OCI-LY7 (cell line): Measurements from ENCODE around the gene NOL9. TPM values are rescaled to one million over a fixed set of nuclear protein-coding genes. Genes with fewer than 3 reads are reported as not detected.

Source experiments
- BruUV-seq: library from RNA; stranded (reverse); fragments of 400-500 nt; replicated peaks from 2 replicates; lab custom pipeline; 2021; lab: Mats Ljungman, UMichigan
- CTCF ChIA-PET: fragments of 300-600 bp; sonication (Branson Sonifier 250); formaldehyde crosslinking; loops from one replicate; lab custom pipeline; 2022; ENCODE audit warnings: antibody characterized with exemption; ENCODE audit not compliant: unreplicated experiment; lab: Charles Lee
- POLR2A ChIA-PET: fragments of 300-600 bp; sonication (Branson Sonifier 250); formaldehyde crosslinking; loops from one replicate; lab custom pipeline; 2022; ENCODE audit warnings: antibody characterized with exemption; lab: Charles Lee
- DNase-seq: peaks from one replicate; pipeline ENCODE4 v3.0.0-alpha.2; 2015; ENCODE audit warnings: low spot score
- H2AFZ ChIP-seq: fragments of 200-600 bp; sonication (generic), shearing (Covaris generic); 2 replicates; pipeline ENCODE4 v1.6.1; 2014; ENCODE audit warnings: mild to moderate bottlenecking, antibody characterized with exemption, low read length, moderate library complexity
- H3K27ac ChIP-seq: fragments of 200-600 bp; sonication (generic); 2 replicates; pipeline ENCODE4 v1.5.1; 2014; ENCODE audit warnings: mixed run types, low read depth, mild to moderate bottlenecking, moderate library complexity, low read length, inconsistent platforms; ENCODE audit not compliant: poor library complexity, severe bottlenecking
- H3K36me3 ChIP-seq: fragments of 200-600 bp; sonication (generic); 2 replicates; pipeline ENCODE4 v1.6.1; 2014; ENCODE audit warnings: mild to moderate bottlenecking, antibody characterized with exemption, low read length, moderate library complexity, mixed read lengths; ENCODE audit not compliant: insufficient read depth
- H3K4me1 ChIP-seq: fragments of 200-600 bp; sonication (generic); 2 replicates; pipeline ENCODE4 v1.5.1; 2014; ENCODE audit warnings: mild to moderate bottlenecking, low read length; ENCODE audit not compliant: insufficient read depth, poor library complexity, severe bottlenecking
- H3K4me2 ChIP-seq: fragments of 200-600 bp; sonication (generic); 2 replicates; pipeline ENCODE4 v1.6.1; 2014; ENCODE audit warnings: mild to moderate bottlenecking, low read length
- H3K4me3 ChIP-seq: fragments of 200-600 bp; sonication (generic); 2 replicates; pipeline ENCODE4 v1.5.1; 2014; ENCODE audit warnings: mild to moderate bottlenecking, low read depth, low read length; ENCODE audit not compliant: poor library complexity, severe bottlenecking
- H3K79me2 ChIP-seq: fragments of 200-600 bp; sonication (generic); 2 replicates; pipeline ENCODE4 v1.6.1; 2016; ENCODE audit warnings: low read depth, mild to moderate bottlenecking, low read length, moderate library complexity, mixed read lengths; ENCODE audit not compliant: insufficient read depth
- H3K9me2 ChIP-seq: fragments of 200-600 bp; sonication (generic); 2 replicates; pipeline ENCODE4 v1.6.1; 2016; ENCODE audit warnings: mild to moderate bottlenecking, low read length, mixed read lengths; ENCODE audit not compliant: insufficient read depth
- H3K9me3 ChIP-seq: fragments of 200-600 bp; sonication (generic); 2 replicates; pipeline ENCODE4 v1.6.1; 2014; ENCODE audit warnings: mild to moderate bottlenecking, mixed run types, low read length, mixed read lengths
- H4K20me1 ChIP-seq: fragments of 200-600 bp; sonication (generic); 2 replicates; pipeline ENCODE4 v1.6.1; 2014; ENCODE audit warnings: mild to moderate bottlenecking, antibody characterized with exemption, low read length, moderate library complexity, mixed read lengths; ENCODE audit not compliant: insufficient read depth
- EZH2phosphoT487 ChIP-seq: fragments of 200-600 bp; sonication (generic); IDR thresholded peaks from 2 replicates; pipeline ENCODE4 v1.6.1; 2018; ENCODE audit warnings: low read depth, borderline replicate concordance, mild to moderate bottlenecking, mixed run types, antibody characterized with exemption, low read length, moderate library complexity, mixed read lengths
- intact Hi-C: fragments of 100-400 bp; cut with micrococcal nuclease; formaldehyde crosslinking; loops from one replicate; pipeline ENCODE4 v1.10.0; 2022; ENCODE audit not compliant: unreplicated experiment
- total RNA-seq, 2 experiments: library from RNA; depleted of rRNA in 1 of 2; stranded (reverse); fragments of >200 nt in 1 of 2; shearing (Covaris generic) in 1 of 2; gene quantifications; 2 replicates each; pipeline ENCODE4 v1.2.3, GENCODE V29; 2014 to 2022
- TF ChIP-seq, protein P1 (sequence below): fragments of 200-600 bp; sonication (generic); conservative IDR thresholded peaks from 2 replicates; pipeline ENCODE4 v1.5.1; 2014; ENCODE audit warnings: mild to moderate bottlenecking, antibody characterized with exemption, low read length, moderate library complexity, mixed read lengths

The NOL9 gene
- total RNA-seq, 2 experiments from 2014 or later = 39.1 to 58.8 TPM

DNA sequence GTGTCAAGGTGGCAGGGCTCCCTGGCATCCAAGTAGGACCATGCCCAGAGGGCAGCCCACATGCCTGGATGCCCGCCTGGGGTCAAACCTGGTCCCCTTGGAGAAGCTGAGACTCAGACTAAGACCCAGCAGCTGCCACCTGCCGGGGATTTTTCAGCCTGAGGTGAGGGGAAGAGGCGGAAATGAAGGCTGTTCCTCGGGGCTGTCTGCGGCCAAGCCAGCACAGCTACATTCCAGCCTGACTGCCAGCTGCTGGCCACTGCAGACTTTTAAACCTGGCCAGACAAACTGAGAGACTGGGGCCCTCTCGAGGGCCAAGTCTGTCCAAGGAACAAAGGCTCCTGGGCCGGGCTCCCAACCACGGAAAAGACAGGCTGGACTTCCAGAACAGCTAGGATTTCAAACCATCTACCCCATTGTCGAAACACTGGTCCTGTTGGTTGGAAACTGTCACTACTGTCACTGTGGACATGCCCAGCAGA is 41.0 kb downstream of the NOL9 start:
- H3K4me3 ChIP-seq = no peak overlapping the region
- H3K9me2 ChIP-seq = no peaks in the 10 kb centered on the region
- H3K27ac ChIP-seq = no peak overlapping the region
- H3K36me3 ChIP-seq = no peaks in the 10 kb centered on the region
- DNase-seq = no peak
- no peaks in the 10 kb centered on the region for H3K4me1 ChIP-seq
- H2AFZ ChIP-seq = no peak overlapping the region
- POLR2A ChIA-PET = interaction anchor here (0.6 to 0.7 kb wide), 2 partner anchors 8 to 24 kb away, joined by 3 read pairs; no protein-coding TSS in a partner anchor
- no peak for TF ChIP-seq EZH2phosphoT487
- TF ChIP-seq, protein P1, sequence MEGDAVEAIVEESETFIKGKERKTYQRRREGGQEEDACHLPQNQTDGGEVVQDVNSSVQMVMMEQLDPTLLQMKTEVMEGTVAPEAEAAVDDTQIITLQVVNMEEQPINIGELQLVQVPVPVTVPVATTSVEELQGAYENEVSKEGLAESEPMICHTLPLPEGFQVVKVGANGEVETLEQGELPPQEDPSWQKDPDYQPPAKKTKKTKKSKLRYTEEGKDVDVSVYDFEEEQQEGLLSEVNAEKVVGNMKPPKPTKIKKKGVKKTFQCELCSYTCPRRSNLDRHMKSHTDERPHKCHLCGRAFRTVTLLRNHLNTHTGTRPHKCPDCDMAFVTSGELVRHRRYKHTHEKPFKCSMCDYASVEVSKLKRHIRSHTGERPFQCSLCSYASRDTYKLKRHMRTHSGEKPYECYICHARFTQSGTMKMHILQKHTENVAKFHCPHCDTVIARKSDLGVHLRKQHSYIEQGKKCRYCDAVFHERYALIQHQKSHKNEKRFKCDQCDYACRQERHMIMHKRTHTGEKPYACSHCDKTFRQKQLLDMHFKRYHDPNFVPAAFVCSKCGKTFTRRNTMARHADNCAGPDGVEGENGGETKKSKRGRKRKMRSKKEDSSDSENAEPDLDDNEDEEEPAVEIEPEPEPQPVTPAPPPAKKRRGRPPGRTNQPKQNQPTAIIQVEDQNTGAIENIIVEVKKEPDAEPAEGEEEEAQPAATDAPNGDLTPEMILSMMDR = no peak
- no peaks in the 10 kb centered on the region for H4K20me1 ChIP-seq
- CTCF ChIA-PET = no interaction called here
- intact Hi-C loops = no loop called here
- H3K79me2 ChIP-seq = no peaks in the 10 kb centered on the region
- BruUV-seq = no TSS peak
- H3K4me2 ChIP-seq = no peak overlapping the region
- no peaks in the 10 kb centered on the region for H3K9me3 ChIP-seq

DNA sequence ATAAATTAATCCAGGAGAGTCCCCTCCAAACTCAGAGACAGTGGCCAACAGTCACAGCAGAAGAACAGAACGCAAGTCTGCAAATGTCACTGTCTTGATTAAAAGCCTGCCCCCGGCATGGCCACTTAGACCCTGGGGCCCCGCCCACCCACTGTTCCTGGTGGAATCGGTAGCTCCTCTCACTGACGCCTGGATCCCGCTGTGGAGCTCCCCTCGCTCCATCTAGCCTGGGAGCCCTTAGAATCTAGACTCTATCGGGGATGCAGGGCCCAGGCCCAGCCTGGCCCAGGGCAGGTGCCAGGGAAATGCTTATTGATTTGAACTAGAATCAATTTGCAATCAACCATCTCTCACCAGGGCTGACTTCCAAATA is 41.4 kb downstream of the NOL9 start:
- intact Hi-C loops = no loop called here
- CTCF ChIA-PET = no interaction called here
- Histone ChIP-seq H3K4me3 (no peak overlapping the region), H3K9me2 (no peaks in the 10 kb centered on the region), H3K9me3 (no peaks in the 10 kb centered on the region), H2AFZ (no peak overlapping the region), H3K27ac (no peak overlapping the region), H3K4me1 (no peaks in the 10 kb centered on the region), H4K20me1 (no peaks in the 10 kb centered on the region; the same call in 1 of the 2 replicates), H3K36me3 (no peaks in the 10 kb centered on the region), H3K4me2 (no peak overlapping the region), H3K79me2 (no peaks in the 10 kb centered on the region)
- no peak for DNase-seq
- POLR2A ChIA-PET = interaction anchor here (0.7 to 1.1 kb wide), 2 partner anchors 9 kb away, joined by 3 read pairs; no protein-coding TSS in a partner anchor
- BruUV-seq = no TSS peak
- TF ChIP-seq, protein P1 = no peak
- TF ChIP-seq EZH2phosphoT487 = no peak

DNA sequence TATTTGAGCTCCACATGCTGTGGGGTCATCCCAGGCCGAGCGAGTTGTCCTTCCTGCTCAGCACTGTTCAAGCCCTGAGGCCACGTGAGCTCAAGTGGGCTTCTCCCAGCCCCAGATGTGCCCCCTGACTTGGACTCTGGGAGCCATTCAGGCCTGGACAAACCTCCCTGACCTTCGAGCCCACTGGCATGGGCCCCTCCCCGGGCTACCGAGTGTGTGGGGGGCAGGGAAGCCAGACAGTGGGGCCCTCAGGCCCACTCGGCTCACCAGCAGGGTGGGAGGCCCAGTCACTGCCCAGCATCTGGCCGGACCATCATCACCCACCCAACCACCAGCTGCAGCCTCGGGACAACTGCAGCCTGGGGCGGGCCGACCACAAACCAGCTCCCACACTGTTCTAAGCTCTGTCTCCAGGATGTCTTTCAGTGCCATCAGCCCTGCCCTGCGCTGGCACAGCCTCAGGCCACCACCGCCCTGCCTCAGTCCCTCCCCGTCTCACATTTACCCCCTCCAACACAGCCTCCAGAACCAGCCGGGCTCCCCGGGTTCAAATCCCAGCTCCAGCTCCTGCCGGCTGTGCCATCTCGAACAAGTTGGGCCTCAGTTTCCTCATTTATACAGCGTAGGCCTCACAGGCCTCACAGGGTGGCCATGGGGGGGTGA is 41.9 kb downstream of the NOL9 start:
- POLR2A ChIA-PET = interaction anchor here (1.1 kb wide), 1 partner anchor 9 kb away, joined by 3 read pairs; no protein-coding TSS in a partner anchor
- no peaks in the 10 kb centered on the region for H3K4me1 ChIP-seq
- BruUV-seq = no TSS peak
- DNase-seq = no peak
- H4K20me1 ChIP-seq = no peaks in the 10 kb centered on the region; the same call in 1 of the 2 replicates
- H3K79me2 ChIP-seq = no peaks in the 10 kb centered on the region
- intact Hi-C loops = no loop called here
- H3K4me2 ChIP-seq = no peak overlapping the region
- H3K4me3 ChIP-seq = no peak overlapping the region
- no peaks in the 10 kb centered on the region for H3K9me2 ChIP-seq
- TF ChIP-seq, protein P1 = no peak
- no peak for TF ChIP-seq EZH2phosphoT487
- CTCF ChIA-PET = no interaction called here
- H3K36me3 ChIP-seq = no peaks in the 10 kb centered on the region
- H3K9me3 ChIP-seq = no peaks in the 10 kb centered on the region
- H2AFZ ChIP-seq = no peak overlapping the region
- no peak overlapping the region for H3K27ac ChIP-seq
